HG03103 (cell line): ENCODE measurements around the gene ENDOD1.

ENCODE experiments used
- ATAC-seq: cut with Tn5 transposase; IDR thresholded peaks from one replicate; pipeline ENCODE4 v1.9.1; 2021; ENCODE audit warnings: low read depth; ENCODE audit not compliant: unreplicated experiment

Gene ENDOD1

DNA sequence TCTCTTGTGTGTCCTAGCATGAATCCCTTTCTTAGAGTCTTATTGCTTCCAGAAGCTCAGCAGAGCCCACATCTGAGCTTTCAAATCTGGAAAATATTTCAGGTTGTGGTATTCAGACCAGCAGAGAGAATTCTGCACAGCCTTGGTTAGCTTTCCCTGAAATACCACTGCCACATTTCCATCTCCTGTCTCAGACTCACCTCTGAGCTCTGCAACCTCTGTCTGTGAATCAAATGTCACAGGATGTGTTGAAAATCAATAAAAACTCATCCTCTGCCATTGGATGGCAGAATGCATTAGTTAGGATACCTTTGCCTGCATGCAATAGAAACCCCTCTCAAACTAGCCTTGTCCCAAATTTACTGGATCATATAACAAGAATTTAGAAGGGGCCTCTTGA, 47.7 kb downstream of the ENDOD1 start:
- ATAC-seq: no peak

DNA sequence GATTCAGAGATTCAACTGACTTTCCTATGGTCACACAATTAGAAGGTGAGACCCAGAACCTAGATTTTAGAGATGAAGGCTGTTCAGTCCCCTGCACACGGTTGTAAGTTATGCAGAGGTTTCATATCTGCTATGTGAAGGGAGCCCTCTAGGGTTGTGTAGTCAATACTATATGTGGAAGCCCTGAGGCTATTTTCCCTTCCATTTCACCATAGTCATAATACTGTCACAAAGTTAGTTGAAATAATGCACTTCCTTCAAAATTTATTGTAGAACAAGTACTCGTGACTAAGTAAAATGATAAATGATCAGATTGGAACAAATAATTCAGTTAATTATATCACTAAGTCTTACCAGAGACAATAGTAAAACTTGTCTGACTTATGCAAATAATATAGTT, 48.8 kb downstream of the ENDOD1 start:
- peak; percentile 81 for ATAC-seq

DNA sequence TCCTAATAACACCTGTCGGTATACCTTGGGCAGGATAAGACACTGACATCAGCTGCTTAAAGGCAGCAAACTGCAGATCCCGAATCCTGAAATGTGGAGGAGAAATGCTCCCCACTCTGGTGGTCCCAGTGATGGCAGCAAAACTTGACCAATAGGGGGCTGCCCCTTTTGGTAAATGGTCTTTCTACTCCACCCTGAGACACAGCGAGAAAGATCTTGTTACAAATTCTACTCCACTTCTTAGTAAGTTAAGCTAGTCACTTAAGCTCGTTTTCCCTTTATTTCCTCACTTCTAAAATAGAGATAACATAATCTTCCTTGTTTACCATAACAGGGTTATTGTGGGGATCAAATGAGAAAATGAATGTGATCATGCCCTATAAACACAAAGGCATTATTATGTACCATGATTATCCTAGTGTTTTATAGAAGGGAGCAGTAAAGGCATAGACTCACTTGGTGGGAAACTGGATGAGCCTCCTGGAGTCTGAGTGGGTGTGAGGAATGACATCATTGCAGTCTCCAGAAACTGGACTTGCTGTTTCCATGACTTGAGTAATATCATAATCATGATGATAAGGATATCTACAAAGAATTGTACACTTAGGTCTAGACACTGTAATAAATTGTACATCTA, 50.9 kb downstream of the ENDOD1 start:
- no peak for ATAC-seq

DNA sequence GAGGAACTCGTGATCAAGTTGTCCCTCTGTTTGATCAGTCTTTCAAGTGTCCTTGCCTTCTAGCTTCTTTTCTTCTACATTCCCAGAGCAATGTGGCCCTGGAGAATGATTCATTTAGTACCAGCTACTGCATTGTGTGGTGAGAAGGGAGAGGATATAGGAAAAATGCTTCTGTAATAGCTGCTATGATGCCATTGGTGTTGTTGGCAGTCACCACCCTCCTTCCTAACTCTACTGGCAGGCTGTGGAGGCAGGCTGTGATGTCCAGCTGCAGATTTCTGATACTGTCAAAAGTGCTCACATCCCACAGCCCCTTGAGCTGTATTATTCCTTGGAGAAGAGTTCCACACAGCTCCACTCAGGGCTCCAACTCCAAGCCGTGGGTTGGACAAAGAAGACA, 52.8 kb downstream of the ENDOD1 start:
- no peak for ATAC-seq

DNA sequence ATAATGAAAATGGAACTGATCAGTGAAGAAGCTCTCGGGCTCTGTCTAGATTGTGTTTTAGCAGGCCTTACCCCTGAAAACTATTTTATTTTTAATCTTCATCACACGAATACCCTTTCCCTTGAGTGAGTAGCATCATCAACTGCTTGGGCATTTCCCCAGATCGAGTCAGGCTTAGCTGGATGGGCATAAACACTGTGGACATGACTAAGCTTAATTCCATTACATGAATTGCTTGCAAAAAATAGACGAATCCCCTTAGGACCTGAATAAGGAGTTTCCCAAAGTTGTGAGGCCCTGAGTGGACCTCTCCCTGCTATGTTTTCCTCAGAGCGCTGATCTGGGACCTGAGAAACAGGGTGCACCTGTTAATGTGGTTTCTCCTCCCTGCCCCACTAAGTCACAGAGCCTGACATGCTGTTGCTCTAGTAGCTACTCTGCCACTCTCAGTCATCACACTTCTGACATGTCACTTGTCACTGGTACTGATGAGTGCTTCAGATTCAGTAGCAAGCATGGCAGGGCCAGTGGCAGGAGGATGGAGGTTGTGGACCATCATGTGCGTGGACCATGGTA, 53.5 kb downstream of the ENDOD1 start:
- no peak for ATAC-seq

DNA sequence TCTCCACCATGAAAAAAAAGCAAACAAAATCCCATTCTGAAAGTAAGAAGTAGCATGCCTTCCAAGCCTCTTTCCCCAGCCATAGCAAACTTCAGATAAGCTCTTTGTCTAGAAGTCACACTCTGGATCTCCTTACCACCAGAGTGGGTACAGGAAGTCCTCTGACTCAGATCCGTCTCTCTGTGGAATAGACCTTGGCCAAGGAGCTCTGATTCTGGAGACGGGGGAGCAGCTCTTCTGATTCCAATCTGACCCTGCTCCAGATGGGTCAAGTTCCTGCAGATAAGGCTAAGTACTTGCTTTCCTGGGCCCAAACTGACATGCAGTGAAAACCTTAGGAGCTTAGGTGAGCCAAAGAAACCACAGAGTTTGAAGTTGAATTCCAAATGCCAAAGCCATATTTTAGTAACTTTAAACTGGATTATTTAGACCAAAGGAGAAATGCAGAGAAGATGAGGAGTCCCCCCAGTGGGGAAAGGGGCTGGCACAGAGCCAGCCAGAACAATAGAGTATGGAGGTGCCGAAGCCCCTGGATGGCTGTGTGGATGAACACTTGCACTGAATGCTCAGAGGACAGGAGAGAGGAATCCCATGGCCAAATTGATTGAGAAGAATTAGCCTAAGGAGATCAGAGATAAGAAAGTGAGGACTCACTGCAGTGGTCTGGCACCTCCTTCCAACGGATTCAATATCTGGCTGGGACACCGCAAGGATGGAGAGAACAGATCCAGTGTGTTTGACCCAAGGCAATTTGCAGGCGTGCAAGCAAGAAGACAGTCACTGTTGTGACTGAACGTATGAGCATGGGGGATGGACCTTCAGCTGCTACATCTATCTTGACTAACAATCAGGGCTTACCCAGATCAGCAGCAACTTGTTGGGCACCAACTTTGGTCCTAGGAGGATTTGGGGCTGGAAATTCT, 54.9 kb downstream of the ENDOD1 start:
- no peak for ATAC-seq

DNA sequence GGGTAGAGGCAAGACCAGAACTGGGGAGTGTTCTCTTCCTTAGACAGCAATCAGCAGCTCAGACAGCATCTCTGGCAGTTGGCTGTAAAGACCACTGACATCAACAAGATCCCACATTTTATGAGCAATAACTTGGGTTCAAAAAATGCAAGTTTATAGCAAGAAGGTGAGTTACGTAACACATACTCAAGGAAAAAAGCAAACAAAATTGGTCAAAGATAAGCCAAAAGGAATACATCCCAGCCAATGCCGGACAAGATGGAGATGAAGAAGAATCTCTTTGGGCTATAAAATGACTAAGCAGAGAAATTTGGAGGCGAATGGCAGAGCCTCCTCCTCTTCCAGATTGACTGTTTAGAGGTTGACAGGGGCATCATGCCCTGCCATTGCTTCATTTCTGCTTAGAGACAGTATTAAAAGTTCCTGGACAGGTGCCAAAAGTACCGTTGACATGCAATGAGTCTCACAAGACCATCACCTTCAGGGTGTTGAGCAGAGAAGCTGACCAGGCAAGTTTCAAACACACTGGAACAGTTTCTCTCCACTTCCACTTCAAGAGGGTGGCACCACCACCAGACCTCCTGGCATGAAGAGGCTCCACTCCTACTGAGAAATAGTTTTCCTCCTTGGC, 55.9 kb downstream of the ENDOD1 start:
- ATAC-seq: no peak

DNA sequence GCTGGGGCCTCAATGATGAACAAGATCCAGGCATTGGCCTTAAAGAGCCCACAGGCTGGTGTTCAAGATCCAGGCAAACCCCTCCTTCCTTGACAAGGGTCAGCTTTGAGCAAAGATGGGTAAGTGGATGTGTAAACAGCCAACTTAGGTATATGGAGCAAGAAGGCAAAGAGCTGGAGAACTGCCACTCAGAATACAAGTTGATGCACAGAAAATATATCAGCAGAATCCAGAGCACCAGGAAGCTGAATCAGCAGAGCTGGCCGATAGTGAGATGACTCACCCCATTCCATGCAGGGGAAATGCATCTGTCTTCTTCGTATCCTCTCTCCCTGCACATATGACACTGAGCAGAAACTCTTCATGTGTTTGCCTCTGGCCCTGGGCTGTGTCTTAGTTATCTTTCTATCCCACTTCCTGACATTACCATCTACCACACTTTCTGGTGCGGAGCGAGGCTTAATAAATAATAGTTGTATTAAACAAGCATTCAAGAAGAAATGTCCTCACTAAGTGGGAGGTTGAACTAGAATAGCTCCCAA, 57.8 kb downstream of the ENDOD1 start:
- no peak for ATAC-seq

DNA sequence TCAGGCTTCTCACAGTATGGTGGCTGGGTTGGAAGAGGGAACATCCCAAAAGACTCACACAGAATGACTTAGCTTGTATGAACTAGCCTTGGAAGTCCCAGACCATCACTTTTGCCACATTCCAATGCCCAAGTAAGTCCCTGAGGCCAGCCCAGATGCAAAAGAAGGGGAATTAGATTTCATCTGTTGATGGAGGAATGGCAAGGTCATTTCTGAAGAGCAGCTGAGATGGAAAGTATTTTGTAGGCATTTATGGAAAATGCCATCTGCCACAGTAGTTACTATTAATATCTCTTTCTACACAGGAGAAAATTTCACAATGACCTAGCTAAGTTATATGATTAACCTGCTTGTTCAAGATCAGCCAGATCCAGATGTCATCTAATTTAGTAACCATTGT, 58.8 kb downstream of the ENDOD1 start:
- ATAC-seq: no peak

DNA sequence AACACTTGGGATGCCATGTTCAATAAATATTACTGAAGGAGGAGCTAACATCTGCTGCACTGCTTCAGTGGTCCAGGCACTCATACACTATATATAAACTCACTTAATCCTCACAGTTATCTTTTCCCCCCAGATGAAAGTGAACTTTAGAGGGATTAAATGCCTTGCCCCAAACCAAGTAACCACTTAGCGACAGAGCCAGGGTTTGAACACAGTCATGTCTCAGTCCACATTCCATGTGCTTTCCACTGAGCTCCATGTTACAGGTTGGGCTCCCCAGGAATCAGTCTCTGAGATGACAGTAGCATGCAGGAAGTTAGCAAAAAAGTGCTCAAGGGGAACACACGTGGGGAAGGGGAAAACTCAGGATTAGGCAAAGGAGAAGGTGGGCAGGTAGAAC, 59.3 kb downstream of the ENDOD1 start:
- ATAC-seq: no peak

DNA sequence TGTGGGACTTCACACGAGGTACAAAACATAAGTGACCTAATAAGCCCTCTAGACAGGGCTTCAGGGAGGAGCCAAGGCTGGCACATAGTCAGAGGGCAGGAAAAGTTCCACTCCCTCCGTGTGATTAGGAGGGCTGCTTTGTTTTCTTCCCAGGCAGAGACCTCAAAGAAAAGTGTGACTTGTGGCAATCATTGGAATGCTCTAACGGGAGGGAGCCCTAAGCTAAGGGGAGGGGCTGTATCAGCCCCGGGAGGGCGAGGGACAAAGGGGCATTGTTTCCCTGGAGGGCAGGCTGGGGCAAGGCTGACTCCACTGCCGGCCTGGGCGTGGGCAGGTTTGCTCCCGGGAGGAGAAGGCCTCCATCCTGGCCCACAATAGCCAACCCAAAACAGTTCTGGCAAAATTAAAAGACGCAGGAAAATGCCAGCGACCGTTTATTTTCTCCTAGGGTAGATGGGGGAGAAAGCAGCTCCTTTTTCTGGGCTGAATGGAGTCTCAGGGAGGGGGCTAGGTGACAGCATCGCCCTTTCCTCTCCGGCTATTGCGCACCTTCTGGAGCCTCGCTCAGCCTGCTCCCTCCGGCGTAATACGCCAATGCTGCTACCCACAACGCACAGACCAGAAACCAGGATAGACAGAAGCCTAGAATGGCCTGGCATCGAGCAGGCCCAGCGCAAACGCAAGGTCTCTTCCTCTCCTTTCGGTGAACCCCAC, 60.2 kb downstream of the ENDOD1 start:
- no peak for ATAC-seq

DNA sequence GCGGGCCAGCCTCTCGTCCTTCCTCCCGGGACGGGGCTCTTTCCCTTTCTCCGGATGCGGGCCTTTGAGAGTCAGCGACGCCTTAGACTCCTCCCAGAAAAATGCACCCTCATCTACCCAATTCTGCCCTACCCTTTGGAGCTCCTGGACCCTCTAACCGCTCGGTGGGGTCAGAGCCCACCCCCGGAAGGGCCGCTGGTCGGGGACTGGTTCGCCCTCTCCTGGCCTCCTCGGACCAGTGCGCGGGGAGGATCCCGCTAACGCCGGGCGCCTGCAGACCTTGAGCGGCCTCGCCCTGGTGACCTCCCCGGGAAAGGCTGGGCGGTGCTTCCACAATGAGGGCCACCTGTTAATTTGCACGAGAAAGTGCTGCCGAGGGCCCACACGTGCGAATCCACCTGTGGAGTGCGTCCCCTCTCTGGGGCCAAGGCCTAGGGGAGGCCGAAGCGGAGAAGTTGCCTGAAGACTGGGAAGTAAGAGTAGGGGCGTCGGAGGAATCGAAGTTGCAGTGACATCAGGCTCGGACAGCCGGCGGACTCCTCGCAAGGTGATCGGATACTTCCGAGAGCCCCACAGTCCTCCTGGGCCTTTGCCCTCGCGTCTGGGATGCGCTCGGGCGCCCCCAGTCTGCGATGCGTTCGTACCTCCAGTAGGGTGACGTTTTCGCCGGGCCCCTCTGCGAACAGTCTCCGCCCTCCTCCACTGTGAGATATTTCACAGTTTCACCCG, 61.5 kb downstream of the ENDOD1 start:
- ATAC-seq: peak; percentile 82

DNA sequence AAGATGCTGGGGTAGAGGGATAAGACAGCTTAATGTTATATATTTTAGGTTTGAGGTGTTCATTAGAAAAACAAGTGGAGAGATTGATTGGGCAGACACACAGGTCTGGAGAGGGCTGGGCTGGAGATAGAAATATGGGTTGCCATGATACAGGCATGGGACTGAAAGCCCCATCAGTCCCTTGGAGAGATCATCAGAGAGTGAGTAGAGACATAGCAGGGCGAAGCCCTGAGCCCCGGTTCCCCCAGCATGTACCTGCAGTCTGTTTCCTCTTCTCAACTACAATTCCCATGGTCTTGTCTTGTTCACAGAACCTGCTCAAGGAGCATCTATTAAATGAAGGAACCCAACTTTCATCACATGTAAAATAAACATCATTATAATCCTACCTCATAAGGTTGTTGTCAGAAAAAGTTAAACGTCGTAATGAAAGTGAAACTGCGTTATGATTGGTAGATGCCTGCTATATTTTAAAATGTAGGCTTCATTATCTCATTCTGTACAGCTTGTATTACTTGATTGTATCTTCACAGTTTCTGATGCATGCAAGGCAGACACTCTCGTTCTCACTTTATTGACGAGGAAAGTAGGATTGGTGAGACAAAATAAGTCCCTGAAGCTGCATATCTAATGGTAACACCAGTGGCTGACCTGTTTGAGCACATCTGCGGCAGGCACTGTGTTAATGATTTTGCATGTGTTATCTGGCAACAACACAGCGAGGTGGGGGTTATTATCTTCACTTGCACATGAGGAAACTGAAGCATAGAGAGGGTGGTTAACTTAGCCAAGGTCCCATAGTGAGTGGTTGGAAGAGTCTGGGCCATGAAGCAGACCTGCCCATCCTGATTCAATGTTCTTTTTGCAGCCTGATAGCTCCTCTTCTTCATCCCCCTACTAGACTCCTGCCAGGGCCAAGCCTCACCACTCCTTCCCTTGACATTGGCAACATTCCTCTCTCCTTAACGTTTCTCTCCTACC, 63.5 kb downstream of the ENDOD1 start:
- no peak for ATAC-seq

DNA sequence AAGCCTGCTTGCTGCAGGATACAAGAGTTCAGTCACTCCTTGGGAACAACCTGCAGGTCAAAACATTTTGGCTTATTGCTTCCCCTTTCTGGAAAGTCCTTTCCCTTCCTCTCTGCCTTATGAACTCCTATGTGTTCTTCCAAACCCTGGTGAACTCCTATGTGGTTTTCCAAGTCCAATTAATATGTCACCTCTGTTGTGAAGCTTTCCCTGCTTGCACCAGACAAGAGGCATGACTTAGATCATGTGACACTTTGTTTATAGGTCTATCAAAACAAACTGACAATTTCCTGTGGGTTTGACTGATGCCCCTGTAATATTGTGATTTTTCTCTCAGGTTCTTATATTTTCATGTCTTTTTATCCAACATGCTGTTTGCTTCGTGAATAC, 64.2 kb downstream of the ENDOD1 start:
- no peak for ATAC-seq

DNA sequence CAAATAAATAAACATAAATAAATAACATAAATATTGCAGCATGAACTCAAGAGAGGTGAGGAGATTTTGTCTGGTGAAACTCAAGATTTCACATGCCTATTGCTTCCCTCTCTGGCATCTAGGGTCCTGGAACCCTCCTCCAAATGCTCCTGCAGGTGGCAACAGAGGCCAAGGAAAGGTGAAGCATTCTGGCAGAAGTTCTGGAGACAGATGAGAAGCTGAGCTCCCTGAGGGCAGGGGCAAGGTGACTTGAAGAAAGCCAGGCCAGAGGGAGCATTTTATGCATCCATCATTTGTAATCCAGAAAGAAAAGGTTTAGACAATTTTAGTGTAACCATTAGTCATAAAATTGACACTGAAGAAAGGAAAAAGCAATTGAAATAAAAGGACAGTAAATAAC, 64.9 kb downstream of the ENDOD1 start:
- no peak for ATAC-seq

DNA sequence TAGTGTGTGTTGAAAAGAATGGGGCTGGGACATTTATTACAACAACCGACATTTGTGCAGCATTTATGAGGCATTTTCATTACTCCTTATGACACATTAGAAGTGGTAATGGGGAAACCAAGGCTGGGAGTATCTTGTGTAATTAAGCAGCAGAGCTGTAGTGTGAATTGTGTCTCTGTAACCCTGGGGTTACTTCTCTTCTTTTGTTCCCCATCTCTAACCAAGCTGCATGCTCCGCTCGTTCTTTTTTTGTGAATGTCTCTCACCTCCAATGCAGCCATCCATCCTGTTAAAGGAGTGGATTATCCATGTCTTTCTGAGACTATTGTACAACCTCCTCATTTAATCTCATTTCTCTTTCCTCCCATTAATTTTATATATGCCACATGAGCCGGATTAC, 65.7 kb downstream of the ENDOD1 start:
- no peak for ATAC-seq

DNA sequence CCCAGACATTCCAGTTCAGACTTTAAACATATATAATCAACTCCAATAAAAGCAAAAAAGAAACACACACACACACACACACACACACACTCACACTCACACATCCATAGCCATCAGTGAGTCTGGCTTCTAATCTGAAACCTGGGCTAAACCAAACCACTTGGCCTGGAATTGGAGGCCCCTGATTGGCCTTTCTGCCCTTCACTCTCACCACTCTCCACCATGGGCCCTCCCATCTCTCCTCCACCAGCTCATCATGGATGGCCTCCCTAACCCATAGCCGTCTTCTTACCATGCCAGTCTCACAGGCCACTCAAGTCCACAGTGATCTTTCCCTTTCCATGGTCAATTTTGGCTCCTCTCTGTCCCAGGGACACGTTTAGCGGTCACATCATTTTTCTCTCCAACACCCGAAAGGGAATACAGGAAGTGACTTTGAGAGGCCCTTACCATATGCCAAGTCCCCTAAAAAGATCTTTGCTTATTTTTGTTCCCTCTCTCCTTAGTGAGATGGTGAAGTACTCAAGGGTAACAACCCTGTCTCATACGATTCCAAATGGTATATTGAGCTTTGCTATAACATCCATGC, 66.6 kb downstream of the ENDOD1 start:
- no peak for ATAC-seq

DNA sequence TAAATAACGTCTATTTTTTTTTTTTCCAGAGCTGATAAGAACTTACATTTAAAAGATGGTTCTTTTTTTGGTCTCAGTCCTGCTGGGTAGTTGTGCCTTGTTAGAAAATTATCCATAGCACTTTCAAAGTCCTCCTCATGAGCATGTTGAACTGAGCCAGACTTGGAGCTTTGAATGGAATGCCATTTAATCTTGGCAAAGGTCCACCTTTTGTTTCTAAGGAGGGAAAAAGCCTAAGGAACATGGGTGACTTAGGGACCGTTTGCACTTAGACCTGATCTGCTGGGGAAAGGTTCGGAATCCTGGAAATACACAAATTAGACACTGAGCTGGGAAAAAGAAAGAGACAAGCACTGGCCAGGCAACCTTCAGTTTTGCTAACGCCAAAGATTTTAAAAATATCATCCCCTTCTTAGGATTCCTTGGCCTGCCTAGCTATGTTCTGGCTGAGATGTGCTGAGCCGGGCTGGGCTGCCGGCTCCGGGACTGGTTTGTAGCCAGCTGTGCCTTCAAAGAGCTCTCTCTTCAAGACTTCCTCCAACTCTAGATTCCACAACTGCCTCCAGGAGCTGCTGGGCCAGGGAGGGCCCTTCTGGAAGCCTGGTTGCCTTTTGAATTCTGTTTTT, 67.4 kb downstream of the ENDOD1 start:
- ATAC-seq: no peak
